SJSA1 (cell line): ENCODE data around the gene ANKRD13D. TPM values are rescaled to one million over a fixed set of nuclear protein-coding genes. Genes with fewer than 3 reads are reported as not detected.
A peak's percentile ranks its signal among the peaks of the same experiment; 100 is the strongest.
"Not testable (repeated sequence)": the region's sequence is repeated elsewhere in the genome, so short reads cannot be mapped to it uniquely, and the experiment has no call there.

ENCODE experiments used
- DNase-seq, 2 experiments: peaks; one replicate each; pipeline ENCODE4 v3.0.0-alpha.2; 2015 to 2020; ENCODE audit warnings: low spot score in 2 of 2, low read depth in 1 of 2
- H3K27ac ChIP-seq: fragments of 250-450 bp; sonication (Bioruptor Pico); 2 replicates; pipeline ENCODE4 v1.5.1; 2020; ENCODE audit warnings: mild to moderate bottlenecking, moderate library complexity
- H3K27me3 ChIP-seq: fragments of 250-450 bp; sonication (Bioruptor Pico); replicated peaks from 2 replicates; pipeline ENCODE4 v1.5.1; 2020; ENCODE audit warnings: mild to moderate bottlenecking, moderate library complexity
- H3K36me3 ChIP-seq: fragments of 250-450 bp; sonication (Bioruptor Pico); 2 replicates; pipeline ENCODE4 v1.5.1; 2020; ENCODE audit warnings: mild to moderate bottlenecking
- H3K4me1 ChIP-seq: fragments of 250-450 bp; sonication (Bioruptor Pico); replicated peaks from 2 replicates; pipeline ENCODE4 v1.6.1; 2021; ENCODE audit warnings: mild to moderate bottlenecking
- H3K4me3 ChIP-seq: fragments of 250-450 bp; sonication (Bioruptor Pico); 2 replicates; pipeline ENCODE4 v1.5.1; 2020; ENCODE audit warnings: mild to moderate bottlenecking
- H3K9me3 ChIP-seq: fragments of 250-450 bp; sonication (Bioruptor Pico); replicated peaks from 2 replicates; pipeline ENCODE4 v1.5.1; 2020; ENCODE audit warnings: mild to moderate bottlenecking
- total RNA-seq: library from RNA; depleted of rRNA; stranded (reverse); fragments of >200 nt; shearing (Covaris generic); gene quantifications from 2 replicates; pipeline ENCODE4 v1.2.3, GENCODE V29; 2014

Gene ANKRD13D
- total RNA-seq, 1 experiment from 2014 or later, result 40.2 TPM

GRCh38 chr11:67254798-67255197 is 34.3 kb upstream of the ANKRD13D start:
- no peak overlapping the region for H3K27ac ChIP-seq
- DNase-seq, result peak in 1 of 2 experiments; percentile 43
- peaks cover 73% of the 10 kb centered on the region for H3K36me3 ChIP-seq
- no peaks in the 10 kb centered on the region for H3K27me3 ChIP-seq
- peaks cover 3% of the 10 kb centered on the region; the same call in 1 of the 2 replicates for H3K9me3 ChIP-seq
- H3K4me3 ChIP-seq, result no peak overlapping the region
- H3K4me1 ChIP-seq, result no peaks in the 10 kb centered on the region

GRCh38 chr11:67255353-67255752 is 33.8 kb upstream of the ANKRD13D start:
- Histone ChIP-seq H3K4me3 (no peak overlapping the region), H3K36me3 (peaks cover 68% of the 10 kb centered on the region), H3K9me3 (peaks cover 3% of the 10 kb centered on the region; the same call in 1 of the 2 replicates), H3K4me1 (no peaks in the 10 kb centered on the region), H3K27ac (no peak overlapping the region), H3K27me3 (no peaks in the 10 kb centered on the region)
- DNase-seq, result peak in 1 of 2 experiments; percentile 48

- H3K4me1 ChIP-seq, result peaks cover under 1% of the 10 kb centered on the region
- H3K4me3 ChIP-seq, result no peak overlapping the region
- DNase-seq, result peak in 1 of 2 experiments; percentile 47
- peaks cover 63% of the 10 kb centered on the region for H3K36me3 ChIP-seq
- no peaks in the 10 kb centered on the region for H3K27me3 ChIP-seq
- no peak overlapping the region for H3K27ac ChIP-seq
- H3K9me3 ChIP-seq, result peaks cover 3% of the 10 kb centered on the region; the same call in 1 of the 2 replicates
Observed at GRCh38 chr11:67255864-67256263, 33.2 kb upstream of the ANKRD13D start.

GRCh38 chr11:67256477-67257135 is 32.5 kb upstream of the ANKRD13D start:
- Histone ChIP-seq H3K27me3 (no peaks in the 10 kb centered on the region), H3K27ac (no peak overlapping the region), H3K4me1 (peaks cover 6% of the 10 kb centered on the region), H3K4me3 (no peak overlapping the region), H3K36me3 (peaks cover 55% of the 10 kb centered on the region), H3K9me3 (peaks cover 3% of the 10 kb centered on the region; the same call in 1 of the 2 replicates)
- peak in 1 of 2 experiments; percentile 47 for DNase-seq

- peak in 1 of 2 experiments; percentile 42 for DNase-seq
- no peak overlapping the region for H3K4me3 ChIP-seq
- H3K4me1 ChIP-seq, result peaks cover 18% of the 10 kb centered on the region
- no peaks in the 10 kb centered on the region for H3K27me3 ChIP-seq
- no peaks in the 10 kb centered on the region for H3K9me3 ChIP-seq
- no peak overlapping the region for H3K27ac ChIP-seq
- H3K36me3 ChIP-seq, result peaks cover 17% of the 10 kb centered on the region
Observed at GRCh38 chr11:67260406-67260805, 28.7 kb upstream of the ANKRD13D start.

GRCh38 chr11:67260885-67261639 is 28.0 kb upstream of the ANKRD13D start:
- not testable (repeated sequence) for H3K9me3 ChIP-seq, H3K27me3 ChIP-seq, H3K27ac ChIP-seq
- DNase-seq, result peak; percentile 70 to 88
- Histone ChIP-seq H3K4me3 (peak overlapping the region; percentile 29), H3K4me1 (peaks cover 23% of the 10 kb centered on the region), H3K36me3 (peaks cover 11% of the 10 kb centered on the region)

GRCh38 chr11:67261640-67261945 is 27.5 kb upstream of the ANKRD13D start:
- peaks cover 24% of the 10 kb centered on the region for H3K4me1 ChIP-seq
- H3K36me3 ChIP-seq, result peaks cover 9% of the 10 kb centered on the region
- no peaks in the 10 kb centered on the region for H3K27me3 ChIP-seq
- H3K4me3 ChIP-seq, result no peak overlapping the region; the same call in 1 of the 2 replicates
- H3K9me3 ChIP-seq, result no peaks in the 10 kb centered on the region
- no peak overlapping the region for H3K27ac ChIP-seq
- no peak for DNase-seq

GRCh38 chr11:67261946-67262681 is 27.0 kb upstream of the ANKRD13D start:
- Histone ChIP-seq H3K36me3 (peaks cover 9% of the 10 kb centered on the region), H3K27ac (no peak overlapping the region), H3K9me3 (no peaks in the 10 kb centered on the region), H3K27me3 (no peaks in the 10 kb centered on the region), H3K4me1 (peaks cover 26% of the 10 kb centered on the region), H3K4me3 (no peak overlapping the region)
- DNase-seq, result no peak

GRCh38 chr11:67262731-67263675 is 26.1 kb upstream of the ANKRD13D start:
- H3K4me3 ChIP-seq, result no peak overlapping the region

GRCh38 chr11:67264260-67264659 is 24.8 kb upstream of the ANKRD13D start:
- Histone ChIP-seq H3K27ac (no peak overlapping the region), H3K9me3 (no peaks in the 10 kb centered on the region), H3K27me3 (no peaks in the 10 kb centered on the region), H3K36me3 (peaks cover 28% of the 10 kb centered on the region), H3K4me3 (no peak overlapping the region), H3K4me1 (peaks cover 36% of the 10 kb centered on the region)
- no peak for DNase-seq

More at GRCh38 chr11:67262731-67263675, 26.1 kb upstream of the ANKRD13D start:
- peak; percentile 85 to 95 for DNase-seq
- peaks cover 35% of the 10 kb centered on the region for H3K4me1 ChIP-seq
- no peak overlapping the region for H3K27ac ChIP-seq
- H3K27me3 ChIP-seq, result no peaks in the 10 kb centered on the region
- no peaks in the 10 kb centered on the region for H3K9me3 ChIP-seq
- peaks cover 15% of the 10 kb centered on the region for H3K36me3 ChIP-seq

- Histone ChIP-seq H3K4me1 (peaks cover 36% of the 10 kb centered on the region), H3K36me3 (peaks cover 36% of the 10 kb centered on the region), H3K27me3 (no peaks in the 10 kb centered on the region), H3K27ac (no peak overlapping the region), H3K4me3 (no peak overlapping the region), H3K9me3 (no peaks in the 10 kb centered on the region)
- no peak for DNase-seq
Observed at GRCh38 chr11:67264877-67265632, 24.0 kb upstream of the ANKRD13D start.

GRCh38 chr11:67265633-67266448 is 23.3 kb upstream of the ANKRD13D start:
- H3K4me3 ChIP-seq, result peak overlapping the region; percentile 30
- peak; percentile 78 to 83 for DNase-seq
- no peak overlapping the region for H3K27ac ChIP-seq
- H3K27me3 ChIP-seq, result no peaks in the 10 kb centered on the region
- peaks cover 35% of the 10 kb centered on the region for H3K4me1 ChIP-seq
- no peaks in the 10 kb centered on the region for H3K9me3 ChIP-seq
- peaks cover 43% of the 10 kb centered on the region for H3K36me3 ChIP-seq
